Left ventricle myocardium inferior (tissue), 1 donor: ENCODE measurements around the gene PPAT. TPM values are rescaled to one million over a fixed set of nuclear protein-coding genes. Genes with fewer than 3 reads are reported as not detected.
"Not testable (repeated sequence)": the region's sequence is repeated elsewhere in the genome, so short reads cannot be mapped to it uniquely, and the experiment has no call there.

Experiments
- DNase-seq: peaks from one replicate; pipeline ENCODE4 v3.0.0-alpha.2; 2020
- H3K27ac ChIP-seq: fragments of 200-600 bp; replicated peaks from 2 replicates; pipeline ENCODE4 v1.8.0; 2021
- H3K27me3 ChIP-seq: fragments of 200-600 bp; 2 replicates; pipeline ENCODE4 v1.8.0; 2021; ENCODE audit warnings: low read depth
- H3K36me3 ChIP-seq: fragments of 200-600 bp; 2 replicates; pipeline ENCODE4 v1.8.0; 2021
- H3K4me1 ChIP-seq: fragments of 200-600 bp; 2 replicates; pipeline ENCODE4 v1.8.0; 2021
- H3K4me3 ChIP-seq: fragments of 200-600 bp; 2 replicates; pipeline ENCODE4 v1.8.0; 2021; ENCODE audit warnings: mild to moderate bottlenecking, moderate library complexity
- H3K9me3 ChIP-seq: fragments of 200-600 bp; replicated peaks from 2 replicates; pipeline ENCODE4 v1.8.0; 2021
- intact Hi-C: fragments of 100-400 bp; cut with micrococcal nuclease; formaldehyde crosslinking; loops from one replicate; pipeline ENCODE4 v1.11.0; 2022
- total RNA-seq: library from RNA; stranded (reverse); fragmentation: NEBNext Ultra II Directional; extraction: Animal tissue kit (Norgen Biotek cat#: 25700); gene quantifications from one replicate; pipeline ENCODE4 v1.2.1, GENCODE V29; 2021
- TF ChIP-seq, protein P1 (sequence below): fragments of 200-600 bp; IDR thresholded peaks from 2 replicates; pipeline ENCODE4 v1.8.0; 2021; ENCODE audit warnings: antibody characterized with exemption, mild to moderate bottlenecking, borderline replicate concordance
- donor health status: DM: no; HTN: yes; CAD: no; lungs with severe emphysema.

PPAT gene
- total RNA-seq, 1 donor from 2014 or later = 3.4 TPM

DNA sequence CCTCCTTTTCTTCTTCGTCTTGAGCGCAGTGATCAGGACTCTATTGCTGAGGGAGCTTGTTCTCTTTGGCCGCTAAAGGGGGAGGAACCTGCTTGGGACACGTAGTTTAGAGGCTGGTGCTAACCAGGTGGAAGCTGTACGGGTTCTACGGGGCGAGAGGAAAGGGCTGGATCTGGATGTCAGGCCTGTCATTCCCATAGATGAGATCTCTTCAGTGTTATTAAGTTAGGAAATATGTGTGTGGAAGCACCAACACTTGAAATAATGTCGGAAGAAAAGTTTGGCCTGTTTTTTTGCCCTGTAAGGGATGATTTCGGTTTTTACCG lies 32.6 kb upstream of the PPAT start:
- DNase-seq = no peak
- TF ChIP-seq, protein P1, sequence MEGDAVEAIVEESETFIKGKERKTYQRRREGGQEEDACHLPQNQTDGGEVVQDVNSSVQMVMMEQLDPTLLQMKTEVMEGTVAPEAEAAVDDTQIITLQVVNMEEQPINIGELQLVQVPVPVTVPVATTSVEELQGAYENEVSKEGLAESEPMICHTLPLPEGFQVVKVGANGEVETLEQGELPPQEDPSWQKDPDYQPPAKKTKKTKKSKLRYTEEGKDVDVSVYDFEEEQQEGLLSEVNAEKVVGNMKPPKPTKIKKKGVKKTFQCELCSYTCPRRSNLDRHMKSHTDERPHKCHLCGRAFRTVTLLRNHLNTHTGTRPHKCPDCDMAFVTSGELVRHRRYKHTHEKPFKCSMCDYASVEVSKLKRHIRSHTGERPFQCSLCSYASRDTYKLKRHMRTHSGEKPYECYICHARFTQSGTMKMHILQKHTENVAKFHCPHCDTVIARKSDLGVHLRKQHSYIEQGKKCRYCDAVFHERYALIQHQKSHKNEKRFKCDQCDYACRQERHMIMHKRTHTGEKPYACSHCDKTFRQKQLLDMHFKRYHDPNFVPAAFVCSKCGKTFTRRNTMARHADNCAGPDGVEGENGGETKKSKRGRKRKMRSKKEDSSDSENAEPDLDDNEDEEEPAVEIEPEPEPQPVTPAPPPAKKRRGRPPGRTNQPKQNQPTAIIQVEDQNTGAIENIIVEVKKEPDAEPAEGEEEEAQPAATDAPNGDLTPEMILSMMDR = no peak
- intact Hi-C loops = no loop called here
- H3K4me1 ChIP-seq = peaks cover 58% of the 10 kb centered on the region
- peak overlapping the region; percentile 92 for H3K4me3 ChIP-seq
- no peaks in the 10 kb centered on the region for H3K27me3 ChIP-seq
- H3K27ac ChIP-seq = peak overlapping the region; percentile 85
- H3K36me3 ChIP-seq = peaks cover 33% of the 10 kb centered on the region
- no peaks in the 10 kb centered on the region for H3K9me3 ChIP-seq

DNA sequence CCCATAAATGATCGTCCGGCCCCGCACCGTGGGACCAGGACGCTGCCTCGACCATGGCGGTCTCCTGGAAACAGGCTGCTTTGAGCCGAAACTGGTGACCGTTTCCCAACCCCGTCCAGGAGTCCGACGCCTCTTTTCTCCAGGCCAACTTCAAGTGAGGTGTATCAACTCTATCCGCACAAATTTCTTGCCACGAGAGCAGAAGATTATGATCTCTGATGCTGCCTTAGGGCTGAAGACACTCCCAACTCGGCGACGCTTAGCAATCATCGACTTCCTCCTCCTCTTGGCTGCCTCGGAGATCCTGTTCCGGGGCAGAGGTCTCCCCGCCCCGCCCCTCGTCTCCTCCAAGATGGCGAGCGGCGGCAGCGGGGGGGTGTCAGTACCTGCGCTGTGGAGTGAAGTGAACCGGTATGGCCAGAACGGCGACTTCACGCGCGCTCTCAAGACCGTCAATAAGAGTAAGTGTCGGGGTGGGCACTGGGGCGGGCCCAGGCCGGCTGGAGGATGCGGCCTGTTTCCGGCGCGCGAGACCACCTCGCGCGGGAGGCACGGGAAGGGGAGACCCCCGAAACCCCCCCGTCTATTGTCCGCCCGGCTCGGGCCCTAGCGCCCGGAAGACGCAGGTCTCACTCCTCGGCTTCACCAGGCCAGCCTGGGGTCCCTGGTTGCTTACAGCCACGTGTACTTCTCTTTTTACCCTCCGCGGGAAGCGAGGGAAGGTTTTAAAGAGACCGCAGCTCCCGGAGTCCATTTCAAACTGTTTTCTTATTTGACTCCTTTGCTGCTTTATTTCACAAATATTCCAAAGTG lies 32.1 kb upstream of the PPAT start, which contains the start of gene SRP72:
Gene SRP72 (plus strand): TSS at position 334 of the 813 bp plus-strand sequence. CDS start 19 bp downstream, at position 353.
- peak within 1 kb of the TSS; percentile 85 for H3K27ac ChIP-seq
- peaks cover 33% of the 10 kb centered on the region for H3K36me3 ChIP-seq
- H3K9me3 ChIP-seq = no peaks in the 10 kb centered on the region
- peak within 1 kb of the TSS; percentile 92 for H3K4me3 ChIP-seq
- TF ChIP-seq, protein P1 = no peak
- DNase-seq = peak; percentile 87
- H3K27me3 ChIP-seq = no peaks in the 10 kb centered on the region
- H3K4me1 ChIP-seq = peaks cover 58% of the 10 kb centered on the region
- intact Hi-C loops = no loop called here

DNA sequence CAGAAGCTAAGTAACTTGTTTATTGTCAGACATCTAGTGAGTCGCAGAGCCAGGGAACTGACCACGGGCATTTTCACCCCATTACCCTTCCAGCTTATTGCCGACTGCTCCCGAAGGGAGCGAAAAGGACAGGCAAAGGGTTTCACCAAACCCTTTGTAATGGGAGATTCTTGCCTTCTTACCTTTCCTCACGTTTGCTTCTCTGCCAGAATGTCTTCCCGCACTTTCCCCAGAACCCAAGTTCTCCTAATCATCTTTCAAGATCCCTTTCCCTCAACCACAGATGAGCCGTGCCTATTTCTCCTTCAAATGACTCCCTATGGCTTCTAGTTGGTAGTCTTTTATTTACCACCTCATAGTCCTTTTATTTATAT lies 31.5 kb upstream of the PPAT start:
- Histone ChIP-seq H3K4me3 (peak overlapping the region; percentile 92), H3K27me3 (no peaks in the 10 kb centered on the region), H3K36me3 (peaks cover 32% of the 10 kb centered on the region), H3K4me1 (peaks cover 62% of the 10 kb centered on the region), H3K27ac (peak overlapping the region; percentile 85), H3K9me3 (no peaks in the 10 kb centered on the region)
- no peak for DNase-seq
- intact Hi-C loops = no loop called here
- TF ChIP-seq, protein P1 = no peak

DNA sequence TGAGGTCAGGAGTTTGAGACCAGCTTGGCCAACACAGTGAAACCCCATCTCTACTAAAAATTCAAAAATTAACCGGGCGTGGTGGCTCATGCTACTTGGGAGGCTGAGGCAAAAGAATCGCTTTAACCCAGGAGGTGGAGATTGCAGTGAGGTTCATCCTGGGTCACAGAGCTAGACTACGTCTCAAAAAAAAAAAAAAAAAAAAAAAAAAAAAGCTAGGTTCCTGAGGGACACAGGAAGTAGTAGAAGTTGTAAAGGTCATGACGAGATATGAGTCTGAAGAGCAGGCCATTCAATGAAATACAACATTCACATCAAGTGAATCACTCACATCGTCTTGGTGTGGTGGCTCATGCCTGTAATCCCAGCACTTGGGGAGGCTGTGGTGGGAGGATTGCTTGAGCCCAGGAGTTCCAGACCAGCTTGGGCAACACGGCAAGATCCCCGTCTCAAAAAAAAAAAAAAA lies 30.9 kb upstream of the PPAT start:
- Histone ChIP-seq H3K4me3 (peak overlapping the region; percentile 92), H3K4me1 (peaks cover 62% of the 10 kb centered on the region), H3K36me3 (peaks cover 27% of the 10 kb centered on the region), H3K27ac (peak overlapping the region; percentile 85)
- H3K27me3 ChIP-seq, DNase-seq, H3K9me3 ChIP-seq, intact Hi-C loops: not testable (repeated sequence)

DNA sequence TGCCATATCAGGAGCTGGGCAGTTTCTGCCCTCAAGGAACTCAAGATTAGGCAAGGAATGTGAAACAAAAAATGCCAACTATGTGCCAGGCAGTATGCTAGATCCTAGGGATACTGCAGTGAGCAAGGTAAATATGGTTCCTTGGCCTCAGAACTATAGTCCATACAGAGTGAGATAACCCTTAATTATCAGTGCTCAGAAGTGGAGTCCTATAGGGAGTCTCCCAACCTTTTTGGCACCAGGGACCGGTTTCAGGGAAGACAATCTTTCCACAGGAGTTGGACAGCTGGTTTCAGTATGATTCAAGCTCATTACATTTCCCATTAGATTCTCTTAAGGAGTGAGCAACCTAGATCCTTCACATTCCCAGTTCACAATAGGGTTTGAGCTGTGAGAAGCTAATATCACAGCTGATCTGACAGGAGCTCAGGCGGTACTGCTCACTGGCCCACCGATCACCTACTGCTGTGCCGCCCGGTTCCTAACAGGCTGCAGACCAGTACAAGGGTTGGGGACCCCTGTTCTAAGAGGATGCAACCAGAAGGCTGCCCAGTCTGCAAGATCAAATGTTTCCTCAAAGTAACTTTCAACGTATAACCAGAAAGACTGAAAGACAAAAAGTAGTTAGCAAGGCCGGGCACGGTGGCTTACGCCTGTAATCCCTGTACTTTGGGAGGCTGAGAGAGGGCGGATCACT lies 30.3 kb upstream of the PPAT start:
- Histone ChIP-seq H3K27ac (no peak overlapping the region), H3K27me3 (no peaks in the 10 kb centered on the region), H3K4me1 (peaks cover 62% of the 10 kb centered on the region), H3K4me3 (peak overlapping the region; percentile 92), H3K9me3 (no peaks in the 10 kb centered on the region), H3K36me3 (peaks cover 25% of the 10 kb centered on the region)
- TF ChIP-seq, protein P1 = no peak
- DNase-seq = no peak
- intact Hi-C loops = no loop called here

DNA sequence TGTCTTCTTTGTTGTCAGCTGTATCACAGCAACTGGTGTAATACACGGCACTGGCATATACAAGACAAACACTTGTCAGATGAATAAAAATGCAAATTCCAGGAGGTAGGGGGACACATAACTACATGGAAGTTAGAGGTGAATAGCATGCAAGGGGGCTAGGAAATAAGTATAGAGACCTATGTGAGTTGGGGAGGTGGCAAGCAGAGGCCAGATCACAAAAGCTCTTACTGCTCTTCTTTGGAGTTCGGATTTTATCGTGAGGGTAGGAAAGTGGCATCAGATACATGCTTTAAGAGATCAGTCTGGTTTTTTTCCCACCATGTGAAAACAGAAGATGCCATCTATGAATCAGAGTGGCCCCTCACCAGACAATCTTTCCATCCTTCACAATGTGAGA lies 29.2 kb upstream of the PPAT start:
- no peak overlapping the region for H3K27ac ChIP-seq
- H3K4me3 ChIP-seq = no peak overlapping the region
- H3K36me3 ChIP-seq = peaks cover 29% of the 10 kb centered on the region
- no peaks in the 10 kb centered on the region for H3K9me3 ChIP-seq
- H3K27me3 ChIP-seq = no peaks in the 10 kb centered on the region
- intact Hi-C loops = no loop called here
- peaks cover 61% of the 10 kb centered on the region for H3K4me1 ChIP-seq
- TF ChIP-seq, protein P1 = no peak
- DNase-seq = no peak
